Caki2 (cell line): ENCODE data around the gene ARFGAP1. TPM values are rescaled to one million over a fixed set of nuclear protein-coding genes. Genes with fewer than 3 reads are reported as not detected.
"Not testable (repeated sequence)": the region's sequence is repeated elsewhere in the genome, so short reads cannot be mapped to it uniquely, and the experiment has no call there.

ENCODE experiments used
- DNase-seq: peaks from one replicate; pipeline ENCODE4 v3.0.0-alpha.2; 2015; ENCODE audit warnings: low read depth
- in situ Hi-C: cut with HindIII; loops from 2 replicates; pipeline ENCODE4 v1.10.0; 2016; ENCODE audit warnings: low sequenced_read_pairs, low pct_unique_long_range_greater_than_20kb, mixed read lengths
- total RNA-seq: library from RNA; depleted of rRNA; stranded (reverse); fragments of >200 nt; shearing (Covaris generic); gene quantifications from 2 replicates; pipeline ENCODE4 v1.2.3, GENCODE V29; 2014; ENCODE audit warnings: low replicate concordance

The ARFGAP1 gene
- total RNA-seq, 1 experiment from 2014 or later, result 139 TPM

DNA sequence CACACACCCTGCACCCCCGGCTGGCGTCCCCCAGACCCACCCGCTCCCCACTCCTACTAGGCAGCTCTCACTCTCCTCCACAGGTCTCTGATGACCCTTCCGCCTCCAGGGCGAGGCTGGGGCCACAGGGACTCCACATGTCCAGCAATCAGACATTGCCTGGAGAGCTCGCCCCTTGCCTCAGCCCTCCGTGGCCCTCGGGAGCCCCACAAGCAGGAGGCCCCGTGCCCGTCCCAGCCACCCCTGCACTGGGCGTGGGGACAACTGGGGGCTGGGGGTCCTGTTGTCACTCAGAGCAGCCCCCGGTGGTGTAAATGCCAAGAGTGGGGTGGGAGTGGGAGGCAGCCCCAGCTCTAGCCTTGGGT lies 21.9 kb downstream of the ARFGAP1 start:
- DNase-seq, result no peak
- in situ Hi-C loops, result loop anchor here (25.0 kb wide), 2 partner anchors 93 to 293 kb away; no protein-coding TSS in a partner anchor

DNA sequence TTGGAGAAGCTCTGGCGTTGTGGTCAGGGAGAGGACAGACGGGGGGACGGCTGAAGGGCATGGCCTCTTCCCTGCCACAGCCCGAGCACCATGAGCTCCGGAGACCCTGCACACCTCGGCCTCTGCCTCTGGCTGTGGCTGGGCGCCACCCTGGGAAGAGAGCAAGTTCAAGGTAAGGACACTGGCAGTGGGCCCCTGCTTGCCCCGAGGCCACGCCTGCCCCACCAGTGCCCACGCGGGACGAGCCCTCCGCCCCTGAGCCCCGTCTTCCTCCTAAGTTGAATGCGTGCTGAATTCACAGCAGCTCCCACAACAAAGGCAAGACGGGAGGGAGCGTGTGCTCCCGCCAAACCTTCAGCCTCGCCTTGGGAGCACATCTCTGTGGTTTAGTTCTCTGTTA lies 22.4 kb downstream of the ARFGAP1 start:
- in situ Hi-C loops, result loop anchor here (25.0 kb wide), 2 partner anchors 92 to 292 kb away; no protein-coding TSS in a partner anchor

DNA sequence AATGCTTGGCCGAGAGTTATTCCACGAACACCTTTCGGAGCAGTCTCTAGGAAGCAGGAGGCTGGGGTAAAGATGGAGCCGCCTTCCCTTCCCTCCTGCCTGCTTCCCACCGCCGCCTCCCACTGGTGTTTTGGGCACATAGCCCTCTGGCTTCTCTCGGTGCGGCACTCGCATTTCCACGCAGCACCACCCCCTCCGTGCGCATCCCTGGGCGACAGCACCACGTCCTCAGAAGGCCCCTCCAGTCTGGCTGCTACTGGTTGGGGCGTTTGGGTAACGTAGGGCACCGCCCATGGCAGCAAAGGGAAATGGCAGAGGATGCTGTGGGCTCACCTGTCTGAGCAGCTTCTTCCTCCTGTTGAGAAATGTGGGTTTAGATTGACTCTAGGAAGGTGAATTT lies 22.8 kb downstream of the ARFGAP1 start:
- in situ Hi-C loops, result loop anchor here (25.0 kb wide), 2 partner anchors 92 to 292 kb away; no protein-coding TSS in a partner anchor
- DNase-seq, result no peak

More for the DNA sequence above, 22.4 kb downstream of the ARFGAP1 start:
- DNase-seq, result no peak

DNA sequence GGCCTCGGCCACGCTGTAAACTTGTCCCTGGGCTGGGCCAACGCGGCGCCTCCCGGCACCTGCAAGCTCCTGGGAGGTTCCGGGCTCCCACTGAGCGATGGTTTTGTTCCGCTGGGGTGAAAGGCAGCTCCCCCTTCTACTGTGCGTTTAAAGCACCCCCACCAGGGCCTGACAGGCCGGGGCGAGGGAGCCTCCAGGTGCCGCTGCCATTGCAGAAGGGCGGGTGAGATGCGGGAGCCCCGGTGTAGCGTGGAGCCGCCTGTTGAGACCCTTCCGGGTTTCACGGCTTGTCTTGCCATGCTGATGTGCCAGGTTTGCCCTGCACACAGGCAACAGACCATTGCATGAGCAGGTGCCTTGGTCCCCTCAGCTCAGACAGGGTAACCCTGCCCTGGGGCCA lies 23.2 kb downstream of the ARFGAP1 start:
- in situ Hi-C loops, result loop anchor here (25.0 kb wide), 2 partner anchors 91 to 291 kb away; no protein-coding TSS in a partner anchor
- DNase-seq, result no peak

DNA sequence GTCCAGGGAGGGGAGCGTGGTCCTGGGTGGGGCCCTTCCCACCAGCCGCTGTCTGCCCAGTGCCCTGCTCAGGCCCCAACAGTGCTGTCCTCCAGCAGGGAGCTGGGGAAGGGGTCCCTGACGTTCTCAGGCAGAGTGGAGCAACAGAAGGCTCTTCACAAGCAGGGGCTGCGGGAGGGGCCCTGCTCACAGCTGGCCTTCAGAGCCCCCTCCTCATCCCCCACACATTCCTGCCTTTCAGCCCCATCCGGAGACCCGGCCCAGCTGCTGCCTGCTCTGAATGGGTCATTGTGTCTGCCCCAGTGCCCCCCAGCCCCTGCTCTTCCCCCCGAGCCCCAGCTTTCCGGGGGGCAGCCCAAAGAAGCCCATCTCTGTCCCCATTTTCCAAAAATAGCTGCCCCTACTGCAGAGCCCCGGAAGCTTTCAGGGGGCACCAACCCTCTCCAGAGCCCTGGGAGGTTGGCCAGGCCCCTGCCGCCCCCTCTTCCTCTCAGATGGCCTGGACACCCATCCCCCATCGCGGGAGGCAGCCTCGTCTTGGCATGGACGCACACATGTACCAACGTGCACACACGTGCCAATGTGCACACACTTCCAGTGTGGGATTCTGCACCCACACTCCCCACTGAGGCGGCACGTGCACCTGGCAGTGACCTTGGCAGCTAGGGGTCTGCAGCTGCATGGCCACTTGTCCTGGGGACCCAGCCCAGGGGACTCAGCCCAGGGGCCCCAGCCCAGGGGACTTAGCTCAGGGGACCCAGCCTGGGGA lies 24.1 kb downstream of the ARFGAP1 start:
- in situ Hi-C loops, result loop anchor here (25.0 kb wide), 2 partner anchors 91 to 291 kb away; no protein-coding TSS in a partner anchor
- DNase-seq, result no peak

DNA sequence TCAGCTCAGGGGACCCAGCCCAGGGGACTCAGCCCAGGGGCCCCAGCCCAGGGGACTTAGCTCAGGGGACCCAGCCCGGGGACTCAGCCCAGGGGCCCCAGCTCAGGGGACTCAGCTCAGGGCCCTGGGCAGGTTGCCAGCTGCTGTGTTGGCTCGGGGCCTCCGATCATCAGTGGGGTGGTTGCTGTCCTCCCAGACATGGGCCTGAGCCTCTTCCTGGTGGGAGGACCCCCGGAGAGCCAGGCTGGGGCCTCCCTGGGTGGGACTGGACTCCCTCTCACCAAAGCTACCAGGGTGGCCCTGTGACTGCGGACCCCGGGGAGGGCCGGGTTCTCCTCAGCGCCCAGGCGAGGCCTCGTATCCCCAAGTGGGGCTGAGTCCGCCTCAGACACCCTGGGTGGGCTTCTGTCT lies 24.8 kb downstream of the ARFGAP1 start:
- in situ Hi-C loops, result loop anchor here (25.0 kb wide), 2 partner anchors 90 to 290 kb away; no protein-coding TSS in a partner anchor
- DNase-seq, result no peak

DNA sequence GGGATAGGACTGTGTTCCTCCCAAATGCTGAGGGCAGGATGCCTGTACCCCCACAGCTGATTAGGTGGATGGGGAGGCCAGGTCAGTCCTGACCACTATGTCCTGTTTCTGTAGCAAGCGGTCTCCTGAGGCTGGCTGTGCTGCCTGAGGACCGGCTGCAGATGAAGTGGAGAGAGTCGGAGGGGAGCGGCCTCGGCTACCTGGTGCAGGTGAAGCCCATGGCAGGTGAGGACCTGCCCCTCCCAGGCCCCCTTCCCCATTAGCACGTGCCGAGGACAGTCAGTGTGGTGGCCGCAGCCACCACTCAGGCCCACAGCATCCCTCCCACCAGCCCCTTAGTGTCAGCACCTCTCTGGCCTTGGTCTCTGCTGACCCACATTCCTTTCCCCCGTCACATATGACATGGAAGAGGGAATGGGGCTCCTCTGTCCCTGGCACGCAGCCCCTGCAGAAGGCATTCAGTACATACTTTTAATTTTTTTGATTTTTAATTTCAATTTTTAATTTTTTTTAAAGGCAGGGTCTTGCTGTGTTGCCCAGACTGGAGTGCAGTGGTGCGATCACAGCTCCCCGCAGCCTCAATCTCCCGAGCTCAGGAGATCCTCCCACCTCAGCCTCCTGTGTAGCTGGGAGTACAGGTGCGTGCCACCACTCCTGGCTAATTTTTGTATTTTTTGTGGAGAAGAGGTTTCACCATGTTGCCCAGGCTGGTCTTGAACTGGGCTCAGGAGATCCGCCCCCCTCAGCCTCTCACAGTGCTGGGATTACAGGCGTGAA lies 25.4 kb downstream of the ARFGAP1 start:
- in situ Hi-C loops, result loop anchor here (25.0 kb wide), 2 partner anchors 89 to 289 kb away; no protein-coding TSS in a partner anchor
- DNase-seq, result no peak

DNA sequence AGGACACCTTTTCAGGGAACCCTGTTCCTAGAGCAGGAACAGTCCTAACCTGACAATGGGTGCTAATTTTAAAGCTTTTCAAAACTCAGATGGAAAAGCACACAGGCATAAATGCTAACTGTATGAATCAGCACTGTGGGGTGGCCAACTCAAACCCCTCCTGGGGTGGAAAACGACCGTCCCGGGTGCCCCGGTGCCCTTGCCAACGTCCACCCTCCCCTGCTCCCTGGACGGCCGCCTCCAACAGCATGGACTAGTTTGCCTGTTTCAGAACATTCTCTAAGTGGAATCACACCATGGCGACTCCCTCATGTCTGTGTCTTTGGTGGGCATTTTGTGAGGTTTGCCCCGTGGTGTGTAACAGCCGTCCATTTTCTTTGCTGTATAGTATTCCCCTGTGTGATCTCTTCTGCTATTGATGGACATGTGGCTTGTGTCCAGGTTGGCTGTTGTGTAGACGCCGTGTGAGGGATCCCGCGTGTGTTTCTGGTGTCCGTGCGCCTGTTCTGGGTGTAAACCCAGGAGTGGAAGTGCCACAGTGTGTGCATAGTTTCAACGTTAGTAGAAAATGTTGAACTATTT lies 26.2 kb downstream of the ARFGAP1 start:
- in situ Hi-C loops, result loop anchor here (25.0 kb wide), 2 partner anchors 88 to 288 kb away; no protein-coding TSS in a partner anchor
- no peak for DNase-seq

DNA sequence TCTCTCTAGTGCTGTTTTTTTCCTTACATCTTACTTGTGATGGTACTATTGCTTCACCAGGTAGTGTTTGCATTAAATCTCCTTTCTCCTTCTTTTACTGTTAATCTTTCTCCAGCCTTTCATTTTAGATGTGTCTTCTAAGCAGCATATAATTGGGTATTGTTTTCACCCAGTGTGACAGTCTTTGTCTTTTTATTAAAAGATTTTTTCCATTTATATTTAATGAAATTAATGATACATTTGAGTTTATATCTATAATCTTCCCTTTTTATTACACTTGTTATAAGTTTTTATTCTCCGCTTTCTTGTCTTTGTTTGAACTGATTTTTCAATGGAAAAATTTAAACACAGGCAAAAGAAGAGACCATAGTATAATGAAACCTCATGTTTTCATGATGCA lies 29.1 kb downstream of the ARFGAP1 start:
- DNase-seq, result no peak
- in situ Hi-C loops, result no loop called here

DNA sequence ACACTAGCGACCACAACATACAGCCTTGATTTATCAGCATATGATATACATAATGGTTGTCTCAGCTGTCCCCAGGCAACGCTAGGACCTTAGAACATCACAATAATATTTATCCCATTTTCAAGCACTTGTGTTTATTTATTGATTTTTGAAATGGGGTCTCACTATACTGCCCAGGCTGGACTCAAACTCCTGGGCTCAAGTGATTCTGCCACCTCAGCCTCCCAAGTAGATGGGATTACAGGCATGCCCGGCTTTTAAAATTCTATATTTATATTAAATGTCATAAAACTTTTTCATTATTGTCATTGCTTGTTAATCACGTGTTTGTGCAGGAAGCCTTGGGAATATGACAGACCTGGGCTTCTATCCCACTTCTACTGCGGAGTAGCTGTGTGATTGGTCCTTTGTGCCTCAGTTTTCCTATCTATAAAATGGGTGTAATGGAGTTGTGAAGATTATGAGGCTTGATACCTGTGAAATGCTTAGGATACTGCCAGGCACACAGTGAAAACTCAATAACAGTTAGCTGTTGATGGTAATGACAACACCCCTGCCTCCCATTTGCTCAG lies 30.6 kb downstream of the ARFGAP1 start:
- no peak for DNase-seq
- in situ Hi-C loops, result no loop called here

DNA sequence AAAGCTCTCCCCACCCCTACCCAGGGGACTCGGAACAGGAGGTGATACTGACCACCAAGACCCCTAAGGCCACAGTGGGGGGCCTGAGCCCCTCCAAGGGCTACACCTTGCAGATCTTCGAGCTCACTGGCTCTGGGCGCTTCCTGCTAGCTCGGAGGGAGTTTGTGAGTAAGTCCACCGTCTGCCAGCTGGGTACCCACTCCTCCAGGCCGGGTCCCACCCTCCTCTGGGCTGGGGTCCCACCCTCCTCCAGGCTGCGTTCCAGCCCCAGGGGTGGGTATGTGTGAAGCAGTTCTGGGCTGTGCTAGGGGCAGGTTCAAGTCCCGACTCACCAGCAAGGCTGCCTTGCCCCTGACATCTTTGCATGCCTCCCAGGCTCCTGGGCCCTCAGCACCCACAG lies 32.8 kb downstream of the ARFGAP1 start:
- in situ Hi-C loops, result no loop called here
- DNase-seq, result no peak

DNA sequence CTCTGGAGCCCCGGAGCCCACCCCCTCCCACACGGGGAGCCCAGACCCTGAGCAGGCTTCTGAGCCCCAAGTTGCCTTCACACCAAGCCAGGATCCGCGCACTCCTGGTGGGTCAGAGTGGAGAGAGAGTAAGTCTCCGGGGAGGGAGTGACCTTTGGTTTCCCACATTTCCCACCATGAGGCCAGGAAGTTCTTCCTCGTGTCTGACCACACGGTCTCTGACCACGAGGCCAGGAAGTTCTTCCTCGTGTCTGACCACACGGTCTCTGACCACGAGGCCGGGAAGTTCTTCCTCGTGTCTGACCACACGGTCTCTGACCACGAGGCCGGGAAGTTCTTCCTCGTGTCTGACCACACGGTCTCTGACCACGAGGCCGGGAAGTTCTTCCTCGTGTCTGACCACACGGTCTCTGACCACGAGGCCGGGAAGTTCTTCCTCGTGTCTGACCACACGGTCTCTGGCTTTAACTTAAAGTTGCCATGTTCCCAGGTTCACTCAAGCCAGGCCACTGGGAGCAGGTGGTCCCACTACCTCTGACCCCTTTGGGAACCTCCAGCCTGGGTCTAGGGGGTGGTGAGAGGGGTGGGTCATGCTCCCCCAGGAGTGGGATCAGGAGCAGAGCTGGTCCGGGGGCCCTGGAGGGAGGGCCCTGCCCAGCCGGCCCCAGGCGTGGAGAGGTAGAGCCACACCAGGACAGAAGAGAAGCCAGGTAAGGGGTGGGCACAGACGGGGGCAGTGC lies 33.5 kb downstream of the ARFGAP1 start:
- DNase-seq, in situ Hi-C loops: not testable (repeated sequence)

DNA sequence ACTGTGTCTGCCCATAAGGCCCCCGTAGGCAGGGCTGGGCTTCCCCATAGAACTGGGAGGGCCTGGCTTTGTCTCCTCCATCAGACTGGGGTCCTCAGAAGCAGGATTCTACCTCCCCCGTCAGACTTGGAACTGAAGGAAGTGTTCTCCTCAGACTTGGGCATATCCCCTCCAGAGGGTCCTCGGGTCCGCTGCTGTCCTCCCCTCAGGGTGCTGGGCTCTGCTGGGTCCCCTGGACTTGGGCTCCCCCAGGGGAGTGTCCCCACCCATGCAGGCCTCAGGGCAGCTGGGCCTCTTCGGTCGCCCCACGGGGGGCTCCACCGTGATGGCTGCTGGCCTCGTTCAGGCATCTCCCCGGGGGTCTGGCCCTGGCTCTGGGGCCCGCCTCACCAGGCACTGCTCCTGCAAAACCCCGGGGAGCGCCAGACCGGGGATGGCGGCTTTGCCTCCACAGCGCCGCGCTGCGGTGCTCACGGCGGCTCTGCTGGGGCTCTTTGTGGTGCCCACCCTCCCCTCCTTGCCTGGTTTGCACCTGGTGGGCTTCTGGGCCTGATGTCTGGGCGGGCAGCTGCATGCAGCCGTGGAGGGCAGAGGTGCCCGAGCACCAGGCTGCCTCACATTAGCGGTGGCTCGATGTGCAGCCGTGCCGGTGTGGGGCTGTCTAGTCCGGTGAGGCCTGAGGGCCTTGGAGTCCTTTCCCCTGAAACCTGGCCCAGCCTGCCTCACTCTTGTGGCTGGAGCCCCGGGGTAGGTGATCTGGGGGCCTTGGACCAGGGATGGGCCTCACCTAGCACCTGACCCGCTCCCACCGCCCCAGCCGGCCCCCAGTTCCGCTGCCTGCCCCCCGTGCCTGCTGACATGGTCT lies 34.3 kb downstream of the ARFGAP1 start:
- no peak for DNase-seq
- in situ Hi-C loops, result no loop called here

DNA sequence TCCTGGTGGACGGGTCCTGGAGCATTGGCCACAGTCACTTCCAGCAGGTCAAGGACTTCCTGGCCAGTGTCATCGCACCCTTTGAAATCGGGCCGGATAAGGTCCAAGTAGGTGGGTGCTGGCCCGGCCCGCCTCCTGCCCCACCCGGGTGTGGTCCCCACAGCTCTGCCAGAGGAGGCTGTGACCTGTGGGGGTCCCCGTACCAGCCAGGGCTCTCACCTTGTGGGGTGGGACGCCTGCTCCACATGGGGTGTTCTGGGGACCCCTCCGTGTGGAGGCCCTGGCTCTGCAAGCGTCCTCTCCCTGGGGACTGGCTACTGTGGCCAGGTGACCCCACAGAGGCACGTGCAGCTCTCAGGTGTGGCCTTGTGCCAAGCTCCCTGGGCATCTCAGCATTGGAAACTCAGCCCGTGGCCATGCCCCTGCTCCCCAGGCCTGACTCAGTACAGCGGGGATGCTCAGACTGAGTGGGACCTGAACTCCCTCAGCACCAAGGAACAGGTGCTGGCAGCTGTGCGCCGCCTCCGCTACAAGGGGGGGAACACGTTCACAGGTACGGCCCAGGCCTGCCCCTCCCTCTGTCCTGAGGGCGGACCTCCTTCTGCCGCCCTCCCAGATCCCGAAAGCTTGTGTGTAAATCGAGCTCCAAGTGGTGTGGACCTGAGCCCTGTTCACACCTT lies 35.1 kb downstream of the ARFGAP1 start:
- no peak for DNase-seq

DNA sequence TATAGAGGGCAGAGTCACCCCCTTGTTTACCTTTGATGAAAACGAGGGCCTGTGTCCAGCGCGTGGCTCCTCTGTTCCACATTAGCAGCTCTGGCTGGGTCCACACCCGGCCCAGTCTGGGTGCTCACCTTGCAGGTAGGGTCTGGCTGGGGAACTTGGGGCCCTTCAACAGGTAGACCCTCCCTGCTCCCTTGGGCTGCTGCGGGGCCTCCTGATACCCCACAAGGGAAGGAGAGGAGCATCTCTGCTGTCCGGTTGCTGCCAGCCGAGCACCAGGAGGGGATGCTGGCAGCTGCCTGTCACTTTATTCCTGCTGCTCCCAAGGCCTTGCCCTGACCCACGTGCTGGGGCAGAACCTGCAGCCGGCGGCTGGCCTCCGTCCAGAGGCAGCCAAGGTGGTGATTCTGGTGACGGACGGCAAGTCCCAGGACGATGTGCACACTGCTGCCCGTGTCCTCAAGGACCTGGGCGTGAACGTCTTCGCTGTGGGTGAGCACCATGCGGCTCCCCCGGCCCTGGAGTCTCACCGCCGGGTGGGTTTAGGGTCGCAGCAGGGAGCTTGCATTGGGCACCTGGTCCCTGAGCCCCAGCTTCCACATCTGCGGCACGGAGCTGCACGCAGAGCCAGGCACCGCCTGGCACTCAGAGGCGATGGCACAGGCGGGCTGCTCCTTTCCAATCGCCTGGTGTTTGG lies 35.8 kb downstream of the ARFGAP1 start:
- DNase-seq, result no peak
- in situ Hi-C loops, result no loop called here

More for the DNA sequence above, 35.1 kb downstream of the ARFGAP1 start:
- in situ Hi-C loops, result no loop called here
